GM19351 (cell line): ENCODE results near the gene HNRNPL.
"Not testable (repeated sequence)": the region's sequence is repeated elsewhere in the genome, so short reads cannot be mapped to it uniquely, and the experiment has no call there.

Experiments used
- ATAC-seq: cut with Tn5 transposase; IDR thresholded peaks from one replicate; pipeline ENCODE4 v1.9.1; 2021; ENCODE audit warnings: mild to moderate bottlenecking, moderate library complexity; ENCODE audit not compliant: unreplicated experiment

Gene HNRNPL

DNA sequence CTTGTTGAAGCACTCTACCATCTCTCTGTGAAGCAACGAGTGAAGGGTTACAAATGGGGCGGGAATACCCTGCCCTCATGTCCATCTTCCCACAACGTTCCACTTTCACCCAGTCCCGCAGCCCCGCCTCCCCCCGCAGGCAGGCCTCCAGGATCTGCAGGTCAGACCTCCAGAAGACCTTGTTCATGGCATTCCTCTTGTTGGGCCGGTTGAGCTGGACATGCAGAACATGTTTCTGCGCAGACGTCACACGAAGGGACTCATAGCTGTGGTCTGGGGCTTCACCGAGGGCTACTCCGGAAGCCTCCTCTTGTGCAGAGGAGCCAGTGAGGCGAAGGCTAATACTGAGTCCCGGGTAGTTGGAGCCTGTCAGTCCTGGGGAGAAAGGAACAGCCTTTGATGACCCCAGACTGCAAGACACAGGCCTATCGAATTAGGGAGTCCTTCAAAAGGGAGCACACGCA, 18.6 kb downstream of the HNRNPL start:
- ATAC-seq, result peak; percentile 38

DNA sequence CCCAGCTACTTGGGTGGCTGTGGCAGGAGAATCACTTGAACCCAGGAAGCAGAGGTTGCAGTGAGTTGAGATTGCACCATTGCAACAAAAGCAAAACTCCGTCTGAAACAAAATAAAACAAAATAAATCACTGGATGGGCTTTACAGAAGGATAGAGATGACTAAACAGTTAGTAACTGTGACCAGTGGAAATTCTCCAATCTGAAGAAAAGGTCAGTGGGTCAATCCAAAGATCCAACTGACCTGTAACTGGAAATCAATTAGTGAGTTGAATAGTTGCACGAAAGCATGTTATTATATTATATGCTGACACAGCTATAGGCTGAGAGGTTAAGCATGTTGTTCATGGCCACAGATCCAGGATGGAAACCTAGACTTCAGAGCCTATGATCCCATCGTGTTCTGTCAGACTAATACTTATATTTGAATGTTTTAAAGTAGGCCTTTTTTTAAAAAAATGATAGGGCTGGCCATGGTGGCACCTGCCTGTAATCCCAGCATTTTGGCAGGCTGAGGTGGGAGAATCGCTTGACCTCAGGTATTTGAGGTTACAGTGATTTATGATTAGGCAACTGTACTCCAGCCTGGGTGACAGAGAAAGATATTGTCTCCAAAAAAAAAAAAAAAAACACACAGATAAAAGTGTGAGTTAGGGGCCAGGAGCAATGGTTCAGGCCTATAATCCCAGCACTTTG, 19.6 kb downstream of the HNRNPL start:
- no peak for ATAC-seq

DNA sequence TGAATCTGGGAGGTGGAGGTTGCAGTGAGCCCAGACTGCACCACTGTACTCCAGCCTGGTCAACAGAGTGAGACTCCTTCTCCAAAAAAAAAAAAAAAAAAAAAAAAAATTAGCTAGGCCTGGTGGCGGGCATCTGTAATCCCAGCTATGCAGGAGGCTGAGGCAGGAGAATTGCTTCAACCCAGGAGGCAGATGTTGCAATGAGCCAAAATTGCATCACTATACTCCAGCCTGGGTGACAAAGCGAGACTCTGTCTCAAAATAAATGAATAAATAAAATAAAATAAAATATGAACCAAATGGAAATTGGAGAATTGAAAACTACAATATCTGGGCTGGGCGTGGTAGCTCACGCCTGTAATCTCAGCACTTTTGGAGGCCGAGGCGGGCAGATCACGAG, 20.6 kb downstream of the HNRNPL start:
- not testable (repeated sequence) for ATAC-seq

DNA sequence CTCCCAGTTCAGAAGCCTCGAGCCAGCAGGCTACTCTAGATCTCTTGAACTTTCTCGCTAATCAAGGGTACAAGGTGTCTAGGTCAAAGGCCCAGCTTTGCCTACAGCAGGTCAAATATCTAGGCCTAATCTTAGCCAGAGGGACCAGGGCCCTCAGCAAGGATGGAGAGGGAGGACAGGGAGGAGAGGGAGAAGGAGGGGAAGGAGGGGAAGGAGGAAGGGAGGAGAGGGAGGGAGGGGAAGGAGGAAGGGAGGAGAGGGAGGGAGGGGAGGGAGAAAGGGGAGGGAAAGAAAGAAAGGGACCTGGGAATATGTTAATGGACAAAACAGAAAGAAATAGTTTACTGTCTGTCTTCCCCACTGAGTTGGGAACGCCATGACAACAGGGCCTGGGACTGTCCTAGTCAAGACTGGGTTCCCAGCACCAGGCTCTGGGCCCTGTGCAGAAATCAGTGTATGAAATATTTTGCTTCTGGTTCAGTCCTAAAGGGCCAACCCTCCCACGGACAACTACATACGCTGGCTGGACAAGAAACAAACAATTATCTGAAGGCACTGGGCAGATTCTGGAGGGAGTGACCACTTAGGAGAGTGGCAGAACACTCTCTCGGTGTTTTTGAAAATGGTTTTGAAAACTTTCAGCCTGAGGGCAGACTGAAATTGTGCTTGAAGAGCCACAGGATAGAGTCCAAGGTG, 22.8 kb downstream of the HNRNPL start:
- no peak for ATAC-seq

DNA sequence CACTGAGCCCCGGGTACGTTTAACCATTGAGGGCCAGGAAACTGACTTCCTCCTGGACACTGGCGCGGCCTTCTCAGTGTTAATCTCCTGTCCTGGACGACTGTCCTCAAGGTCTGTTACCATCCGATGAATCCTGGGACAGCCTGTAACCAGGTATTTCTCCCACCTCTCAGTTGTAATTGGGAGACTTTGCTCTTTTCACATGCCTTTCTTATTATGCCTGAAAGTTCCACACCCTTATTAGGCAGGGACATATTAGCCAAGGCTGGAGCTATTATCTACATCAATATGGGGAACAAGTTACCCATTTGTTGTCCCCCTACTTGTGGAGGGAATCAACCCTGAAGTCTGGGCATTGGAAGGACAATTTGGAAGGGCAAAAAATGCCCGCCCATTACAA, 23.9 kb downstream of the HNRNPL start:
- ATAC-seq, result not testable (repeated sequence)

DNA sequence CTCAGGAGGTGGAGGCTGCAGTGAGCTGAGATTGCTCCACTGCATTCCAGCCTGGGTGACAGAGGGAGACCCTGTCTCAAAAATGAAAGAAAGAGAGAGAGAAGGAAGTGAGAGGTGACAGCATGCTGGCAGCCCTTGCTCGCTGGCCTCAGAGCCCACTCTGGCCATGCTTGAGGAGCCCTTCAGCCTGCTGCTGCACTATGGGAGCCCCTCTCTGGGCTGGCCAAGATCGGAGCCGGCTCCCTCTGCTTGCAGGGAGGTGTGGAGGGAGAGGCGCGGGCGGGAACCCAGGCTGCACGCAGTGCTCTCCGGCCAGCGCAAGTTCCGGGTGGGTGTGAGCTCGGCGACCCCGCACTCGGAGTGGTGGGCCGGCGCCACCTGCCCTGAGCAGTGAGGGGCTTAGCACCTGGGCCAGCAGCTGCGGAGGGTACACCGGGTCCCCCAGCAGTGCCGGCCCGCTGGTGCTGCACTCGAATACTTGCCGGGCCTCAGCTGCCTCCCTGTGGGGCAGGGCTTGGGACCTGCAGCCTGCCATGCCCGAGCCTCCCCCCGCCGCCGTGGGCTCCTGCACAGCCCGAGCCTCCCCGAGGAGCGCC, 28.5 kb downstream of the HNRNPL start:
- not testable (repeated sequence) for ATAC-seq

DNA sequence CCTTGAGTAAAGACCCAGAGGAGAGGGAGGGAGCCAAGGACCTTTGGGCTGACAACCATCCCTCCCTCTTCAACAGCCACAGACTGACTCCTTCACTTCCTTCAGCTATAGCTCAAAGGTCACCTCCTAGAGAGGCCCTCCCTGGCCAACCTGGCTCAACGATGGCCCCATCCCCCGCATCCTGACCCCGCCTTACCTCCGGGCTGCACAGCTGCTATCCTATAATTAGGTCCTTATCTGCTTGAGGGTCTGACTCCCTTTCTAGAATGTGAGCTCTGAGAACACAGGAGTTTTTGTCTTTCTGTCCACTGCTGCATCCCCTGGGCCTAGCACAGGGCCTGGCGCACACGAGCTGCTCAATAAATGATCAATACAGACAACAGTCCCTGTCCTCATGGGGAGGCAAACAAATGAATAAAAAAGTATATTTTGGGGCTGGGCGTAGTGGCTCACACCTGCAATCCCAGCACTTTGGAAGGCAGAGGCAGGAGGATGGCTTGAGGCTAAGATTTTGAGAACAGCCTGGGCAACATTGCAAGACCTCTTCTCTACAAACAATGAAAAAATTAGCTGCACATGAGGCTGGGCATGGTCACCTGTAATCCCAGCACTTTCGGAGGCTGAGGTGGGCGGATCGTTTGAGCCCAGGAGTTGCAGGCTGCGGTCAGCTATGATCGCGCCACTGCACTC, 30.4 kb downstream of the HNRNPL start:
- no peak for ATAC-seq

DNA sequence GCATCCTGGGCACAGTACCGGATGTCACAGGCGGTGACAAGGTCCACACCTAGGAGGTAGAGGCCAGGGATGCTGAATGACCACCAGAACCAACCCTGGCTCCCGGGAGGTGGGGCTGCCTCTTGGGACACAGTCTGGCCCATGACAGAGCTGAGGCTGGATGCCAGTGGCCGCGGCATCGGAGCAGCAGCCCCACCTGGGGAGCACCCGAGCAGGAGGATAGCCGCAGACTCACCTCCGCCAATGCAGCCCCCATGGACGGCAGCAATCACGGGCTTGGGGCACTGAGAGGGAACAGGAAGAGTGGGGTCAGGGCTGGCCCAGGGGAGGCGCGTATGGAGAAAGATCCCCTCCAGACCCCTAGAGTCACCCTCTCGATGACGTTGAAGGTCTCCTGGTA, 32.7 kb downstream of the HNRNPL start:
- ATAC-seq, result no peak

DNA sequence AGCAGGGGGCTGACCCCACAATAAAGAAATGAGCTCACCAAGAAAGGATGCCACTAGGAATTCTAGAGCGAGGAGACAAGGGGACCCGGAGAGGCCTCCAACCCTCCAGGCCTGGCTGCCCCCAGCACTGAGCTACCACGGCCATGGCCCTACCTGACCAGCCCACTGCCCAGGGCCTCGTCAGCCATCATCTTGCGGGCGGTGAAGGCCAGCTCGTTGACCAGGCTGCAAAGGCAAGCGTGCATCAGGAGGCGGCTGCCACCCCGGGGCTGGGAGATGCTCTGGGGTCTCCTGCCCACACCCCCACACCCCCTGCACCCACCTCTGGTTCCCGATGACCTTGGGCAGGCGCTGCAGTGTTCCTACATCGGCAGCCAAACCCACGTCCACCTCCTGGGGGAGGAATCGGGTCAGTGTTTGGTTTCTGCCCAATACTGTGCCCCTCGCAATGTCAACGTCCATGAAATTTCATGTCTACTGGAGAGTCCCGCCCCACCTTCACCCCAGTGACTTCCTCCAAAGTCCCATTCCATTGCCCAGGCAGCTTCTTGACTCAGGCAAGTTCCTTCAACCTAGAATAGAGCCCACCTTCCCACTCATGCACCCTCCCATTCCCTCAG, 33.5 kb downstream of the HNRNPL start:
- ATAC-seq, result no peak

DNA sequence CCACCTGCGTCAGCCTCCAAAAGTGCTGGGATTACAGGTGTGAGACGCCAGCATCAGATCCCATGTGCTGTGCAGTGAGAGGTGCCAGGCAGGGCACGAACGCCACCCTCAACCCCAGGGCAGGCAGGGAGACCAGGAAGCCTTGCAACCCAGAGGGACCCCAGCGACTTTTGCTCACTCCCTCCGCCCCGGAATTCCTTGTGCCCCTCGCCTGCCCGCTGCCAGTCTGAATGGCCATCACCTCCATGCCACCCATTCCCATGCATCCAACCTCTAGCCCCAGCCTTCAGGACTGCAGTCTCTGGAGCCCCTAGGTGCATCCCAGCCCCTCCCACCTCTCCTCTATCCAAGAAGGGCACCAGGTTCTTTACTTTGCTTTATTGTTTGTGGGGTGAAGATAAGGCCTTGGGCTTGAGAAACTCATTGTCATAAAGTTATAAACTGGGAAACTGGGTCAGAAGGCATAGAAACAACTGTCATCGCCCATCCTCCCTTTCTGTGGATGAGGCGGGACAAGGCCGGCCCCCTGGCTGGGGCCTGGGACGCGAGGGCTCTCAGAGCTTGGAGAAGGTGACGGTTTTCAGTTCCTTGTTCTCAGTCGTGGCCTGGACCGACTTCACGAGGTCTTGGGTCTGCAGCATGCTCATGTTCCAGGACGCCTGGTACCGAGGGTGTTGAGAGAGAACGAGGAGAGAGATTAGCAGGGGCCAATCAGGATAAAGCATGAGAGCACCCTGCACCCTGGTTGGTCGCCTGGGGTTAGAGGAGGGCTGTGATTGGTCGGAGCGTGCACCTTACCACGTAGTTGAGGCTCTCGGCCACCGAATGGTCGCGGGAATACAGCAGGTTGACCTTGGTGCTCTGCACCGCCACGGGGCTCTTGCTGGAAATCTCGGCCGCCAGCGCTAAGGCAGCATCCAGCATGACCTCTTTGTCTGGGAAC, 34.5 kb downstream of the HNRNPL start:
- ATAC-seq, result no peak

DNA sequence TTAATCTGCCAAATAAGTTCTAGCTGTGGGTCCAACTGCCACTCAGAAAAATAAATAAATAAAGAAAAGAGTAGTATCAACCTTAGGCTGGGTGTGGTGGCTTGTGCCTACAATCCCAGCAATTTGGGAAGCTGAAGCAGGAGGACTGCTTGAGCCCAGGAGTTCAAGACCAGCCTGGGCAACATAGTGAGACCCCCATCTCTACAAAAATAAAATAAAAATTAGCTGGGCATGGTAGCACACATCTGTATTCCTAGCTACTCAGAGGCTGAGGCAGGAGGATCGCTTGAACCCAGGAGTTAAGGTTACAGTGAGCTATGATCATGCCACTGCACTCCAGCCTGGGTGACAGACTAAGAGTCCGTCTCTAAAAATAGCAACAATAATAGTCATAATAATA, 35.9 kb downstream of the HNRNPL start:
- ATAC-seq, result not testable (repeated sequence)

DNA sequence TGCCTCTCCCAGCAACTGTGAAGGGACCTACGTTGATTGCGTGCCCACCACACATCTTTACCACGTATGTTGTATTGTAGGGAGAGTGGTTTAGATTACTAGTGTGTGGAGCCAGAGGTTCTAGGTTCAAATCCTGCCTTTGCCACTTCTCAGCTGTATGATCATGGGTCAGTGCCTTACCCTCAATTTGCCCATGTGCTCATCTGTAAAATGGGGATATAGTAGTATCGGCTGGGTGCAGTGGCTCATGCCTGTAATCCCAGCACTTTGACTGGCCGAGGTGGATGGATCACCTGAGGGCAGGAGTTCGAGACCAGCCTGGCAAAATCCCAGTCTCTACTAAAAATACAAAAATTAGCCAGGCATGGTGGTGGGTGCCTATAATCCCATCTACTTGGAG, 36.5 kb downstream of the HNRNPL start:
- ATAC-seq, result no peak

DNA sequence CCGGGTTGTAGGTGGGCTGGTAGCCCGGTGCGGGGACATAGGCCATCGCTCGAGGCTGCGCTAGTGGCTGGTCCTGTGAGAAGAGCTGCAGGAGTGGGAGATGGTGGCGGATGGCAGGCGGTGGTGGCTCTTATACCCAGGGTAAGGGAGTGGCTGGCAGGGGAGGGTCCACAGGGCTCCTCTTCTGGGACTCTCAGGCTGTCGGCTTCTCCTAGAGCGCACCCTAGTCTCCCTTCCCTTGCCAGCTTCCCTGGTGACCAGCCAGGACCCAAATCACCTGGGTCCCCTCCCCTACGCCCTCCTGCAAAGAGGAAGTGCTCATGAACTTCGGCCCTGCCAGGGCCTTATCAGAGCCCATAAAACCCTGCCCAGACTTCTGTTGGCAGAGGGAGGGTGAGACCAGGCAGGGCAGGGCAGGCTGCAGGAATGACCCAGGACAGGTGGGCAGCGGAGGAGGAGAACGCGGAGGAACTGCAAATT, 36.9 kb downstream of the HNRNPL start, which contains the start of gene LGALS4:
TSS of gene LGALS4 (minus strand) at position 105 of the 480 bp plus-strand sequence. CDS start at position 46, 59 bp downstream.
- no peak for ATAC-seq

DNA sequence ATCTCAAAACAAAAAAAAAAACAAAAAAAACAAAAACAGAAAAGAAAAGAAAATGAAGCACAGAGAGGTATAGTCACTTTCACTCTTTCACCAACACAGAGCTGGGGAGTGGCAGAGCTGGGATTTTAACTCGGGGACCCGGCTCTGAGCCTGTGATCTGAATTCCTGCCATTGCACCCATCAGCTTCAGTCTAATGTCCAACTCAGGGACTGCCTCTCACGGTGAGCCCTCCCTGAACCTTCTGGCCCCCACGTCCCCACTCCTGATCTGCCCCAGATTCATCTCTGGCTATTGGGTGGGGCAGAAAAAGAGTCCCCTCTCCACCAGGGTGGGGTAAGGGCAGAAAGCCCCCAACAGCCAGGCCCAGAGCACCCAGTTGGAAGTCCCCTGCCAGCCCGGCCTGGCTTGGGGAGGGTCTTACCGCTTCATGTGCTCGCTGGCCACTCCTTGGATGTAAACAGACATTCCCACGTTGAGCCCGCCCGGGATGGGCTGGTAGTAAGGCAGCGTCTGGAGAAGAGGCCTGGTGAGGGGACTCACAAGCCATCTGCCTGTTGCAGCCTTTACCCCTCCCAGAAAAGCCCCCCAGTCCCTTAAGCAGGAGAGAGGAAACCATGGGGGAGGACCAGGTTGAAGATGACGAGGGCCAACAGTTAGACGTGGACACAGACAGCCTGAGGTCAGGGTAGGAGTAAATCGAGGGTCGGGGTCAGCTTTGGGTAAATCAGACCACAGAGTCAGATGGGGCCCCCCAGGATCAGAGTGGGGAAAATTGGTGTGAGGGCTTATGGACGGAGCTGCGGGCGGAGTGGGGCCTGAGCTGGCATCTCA, 37.6 kb downstream of the HNRNPL start:
- ATAC-seq, result no peak

DNA sequence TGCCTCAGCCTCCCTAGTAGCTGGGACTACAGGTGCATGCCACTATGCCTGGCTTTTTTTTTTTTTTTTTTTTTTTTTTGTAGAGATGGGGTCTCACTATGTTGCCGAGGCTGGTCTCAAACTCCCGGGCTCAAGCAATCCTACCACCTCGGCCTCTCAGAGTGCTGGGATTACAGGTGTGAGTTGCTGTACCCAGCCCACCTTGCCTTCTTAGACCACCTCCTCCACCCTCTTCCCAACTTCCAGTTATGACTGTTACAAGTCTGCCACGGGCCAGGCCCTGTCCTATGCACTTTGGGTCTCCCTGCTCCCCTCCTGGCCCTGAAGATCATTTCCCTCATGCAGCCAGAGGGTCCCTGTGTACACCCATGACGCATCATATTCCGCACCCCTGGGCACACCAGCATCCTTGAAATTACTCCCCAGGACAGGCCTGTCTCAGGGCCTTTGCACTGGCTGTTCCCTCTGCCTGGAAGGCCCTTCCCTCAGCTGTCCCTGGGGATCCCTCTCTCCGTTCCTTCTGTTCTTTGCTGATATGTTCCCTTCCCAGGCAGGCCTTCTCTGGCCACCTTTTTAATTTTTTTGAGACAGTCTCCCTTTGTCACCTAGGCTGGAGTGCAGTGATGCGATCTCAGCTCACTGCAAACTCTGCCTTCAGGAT, 40.1 kb downstream of the HNRNPL start:
- no peak for ATAC-seq

DNA sequence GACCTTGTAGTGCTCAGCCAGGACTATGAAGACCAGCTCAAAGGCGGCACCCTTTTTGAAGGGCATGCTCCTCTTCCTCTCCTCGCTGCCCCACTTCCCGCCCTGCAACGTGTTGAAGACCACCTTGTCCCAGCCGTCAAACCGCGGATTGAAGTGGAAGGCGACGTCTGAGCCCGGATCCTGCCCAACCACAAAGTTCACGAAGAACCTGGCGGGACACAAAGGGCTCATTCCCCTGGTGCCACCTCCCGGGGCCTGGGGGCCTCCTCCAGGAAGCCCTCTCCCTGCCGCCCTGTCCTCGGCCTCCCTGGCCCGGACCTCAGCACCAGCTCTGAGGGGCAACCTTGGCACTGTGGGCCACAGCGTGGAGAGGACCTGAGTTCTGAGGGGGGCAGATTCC, 41.0 kb downstream of the HNRNPL start:
- no peak for ATAC-seq

DNA sequence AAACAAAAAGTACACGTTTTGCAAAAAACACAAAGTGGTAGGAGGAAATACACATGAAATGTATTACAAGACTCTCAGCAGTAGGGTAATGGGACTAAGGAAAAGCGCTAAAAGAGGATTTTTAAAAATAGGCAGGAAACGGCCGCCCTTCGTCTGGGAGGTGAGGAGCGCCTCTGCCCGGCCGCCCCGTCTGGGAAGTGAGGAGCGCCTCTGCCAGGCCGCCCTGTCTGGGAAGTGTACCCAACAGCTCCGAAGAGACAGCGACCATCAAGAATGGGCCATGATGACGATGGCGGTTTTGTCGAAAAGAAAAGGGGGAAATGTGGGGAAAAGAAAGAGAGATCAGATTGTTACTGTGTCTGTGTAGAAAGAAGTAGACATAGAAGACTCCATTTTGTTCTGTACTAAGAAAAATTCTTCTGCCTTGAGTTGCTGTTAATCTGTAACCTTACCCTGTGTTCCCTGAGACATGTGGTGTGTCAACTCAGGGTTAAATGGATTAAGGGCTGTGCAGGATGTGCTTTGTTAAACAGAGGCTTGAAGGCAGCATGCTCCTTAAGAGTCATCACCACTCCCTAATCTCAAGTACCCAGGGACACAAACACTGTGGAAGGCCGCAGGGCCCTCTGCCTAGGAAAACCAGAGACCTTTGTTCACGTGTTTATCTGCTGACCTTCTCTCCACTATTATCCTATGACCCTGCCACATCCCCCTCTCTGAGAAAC, 42.2 kb downstream of the HNRNPL start:
- not testable (repeated sequence) for ATAC-seq

DNA sequence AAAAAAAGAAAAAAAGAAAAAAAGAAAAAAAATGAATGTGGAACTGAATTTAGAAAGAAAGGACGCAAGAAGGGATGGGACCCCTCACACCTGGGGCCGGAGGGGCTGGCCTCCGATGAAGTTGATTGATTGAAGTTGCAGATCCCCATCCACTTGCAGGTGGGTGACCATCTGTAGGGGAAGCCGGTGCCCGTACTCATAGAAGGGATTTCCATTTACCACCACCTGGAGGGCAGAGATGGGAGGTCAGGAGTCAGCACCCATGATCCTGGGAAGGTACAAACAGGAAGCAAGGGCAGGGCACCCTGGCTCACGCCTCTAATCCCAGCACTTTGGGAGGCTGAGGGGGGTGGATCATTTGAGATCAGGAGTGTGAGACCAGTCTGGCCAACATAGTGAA, 43.4 kb downstream of the HNRNPL start:
- no peak for ATAC-seq
